Measurements from ENCODE around the gene ORM1. TPM values are rescaled to one million over a fixed set of nuclear protein-coding genes. Genes with fewer than 3 reads are reported as not detected.

ORM1 gene
- total RNA-seq, 1 experiment from 2014 or later, result not detected

- Histone ChIP-seq H3K79me2 (ENCODE audit: low read depth) (no peaks in the 10 kb centered on the region), H3K4me2 (no peak overlapping the region), H3K27ac (no peak overlapping the region), H3K4me1 (replicated peaks; ENCODE audit: insufficient read depth) (peaks cover 16% of the 10 kb centered on the region), H2AFZ (no peak overlapping the region), H3K9me3 (ENCODE audit: insufficient read depth, low read depth) (no peaks in the 10 kb centered on the region), H3F3A (ENCODE audit: insufficient read depth, low read depth) (peaks cover 17% of the 10 kb centered on the region; the same call in 1 of the 2 replicates), H3K4me3 (no peak overlapping the region), H3K9me2 (ENCODE audit: insufficient read depth) (no peaks in the 10 kb centered on the region), H4K20me1 (ENCODE audit: insufficient read depth) (no peaks in the 10 kb centered on the region), H3K27me3 (ENCODE audit: insufficient read depth, low read depth) (no peaks in the 10 kb centered on the region), H3K36me3 (ENCODE audit: low read depth) (no peaks in the 10 kb centered on the region)
- no peak for DNase-seq
- no TSS peak for BruUV-seq (replicated peaks)
- TF ChIP-seq CTCF (conservative IDR thresholded peaks at IDR 0.05) (no peak), EZH2 (IDR thresholded peaks at IDR 0.05; ENCODE audit: low read depth) (no peak)
- ChIA-PET CTCF (interaction anchor here (0.6 kb wide), 1 partner anchor 20 kb away, joined by 3 read pairs; no protein-coding TSS in a partner anchor), POLR2A (ENCODE audit: unreplicated experiment) (no interaction called here)
- intact Hi-C loops (cut with micrococcal nuclease; ENCODE audit: unreplicated experiment), result no loop called here
These were observed 36.9 kb downstream of the ORM1 start for GRCh38 chr9:114359801-114360200.

- Histone ChIP-seq H3K79me2 (ENCODE audit: low read depth) (no peaks in the 10 kb centered on the region), H3K27ac (no peak overlapping the region), H3K9me3 (ENCODE audit: insufficient read depth, low read depth) (no peaks in the 10 kb centered on the region), H4K20me1 (ENCODE audit: insufficient read depth) (no peaks in the 10 kb centered on the region), H3K36me3 (ENCODE audit: low read depth) (no peaks in the 10 kb centered on the region), H3K27me3 (ENCODE audit: insufficient read depth, low read depth) (no peaks in the 10 kb centered on the region), H2AFZ (no peak overlapping the region), H3K4me3 (no peak overlapping the region), H3K9me2 (ENCODE audit: insufficient read depth) (no peaks in the 10 kb centered on the region), H3K4me1 (replicated peaks; ENCODE audit: insufficient read depth) (peaks cover 31% of the 10 kb centered on the region), H3K4me2 (no peak overlapping the region), H3F3A (ENCODE audit: insufficient read depth, low read depth) (peaks cover 28% of the 10 kb centered on the region; the same call in 1 of the 2 replicates)
- no peak for DNase-seq
- intact Hi-C loops (cut with micrococcal nuclease; ENCODE audit: unreplicated experiment), result no loop called here
- ChIA-PET CTCF (no interaction called here), POLR2A (ENCODE audit: unreplicated experiment) (no interaction called here)
- BruUV-seq (replicated peaks), result no TSS peak
- TF ChIP-seq CTCF (conservative IDR thresholded peaks at IDR 0.05) (no peak), EZH2 (IDR thresholded peaks at IDR 0.05; ENCODE audit: low read depth) (no peak)
These were observed 38.6 kb downstream of the ORM1 start for GRCh38 chr9:114361542-114361941.

GRCh38 chr9:114362394-114362793, 39.5 kb downstream of the ORM1 start:
- no peak overlapping the region for H3K4me2 ChIP-seq
- H2AFZ ChIP-seq, result no peak overlapping the region
- no peak for DNase-seq
- H3K9me3 ChIP-seq (ENCODE audit: insufficient read depth, low read depth), result no peaks in the 10 kb centered on the region
- ChIA-PET CTCF (no interaction called here), POLR2A (ENCODE audit: unreplicated experiment) (no interaction called here)
- no peaks in the 10 kb centered on the region for H3K27me3 ChIP-seq (ENCODE audit: insufficient read depth, low read depth)
- no peaks in the 10 kb centered on the region for H4K20me1 ChIP-seq (ENCODE audit: insufficient read depth)
- H3K4me3 ChIP-seq, result no peak overlapping the region
- BruUV-seq (replicated peaks), result no TSS peak
- no peak for TF ChIP-seq CTCF (conservative IDR thresholded peaks at IDR 0.05)
- TF ChIP-seq EZH2 (IDR thresholded peaks at IDR 0.05; ENCODE audit: low read depth), result no peak
- H3F3A ChIP-seq (ENCODE audit: insufficient read depth, low read depth), result peaks cover 34% of the 10 kb centered on the region; the same call in 1 of the 2 replicates
- H3K9me2 ChIP-seq (ENCODE audit: insufficient read depth), result no peaks in the 10 kb centered on the region
- H3K79me2 ChIP-seq (ENCODE audit: low read depth), result no peaks in the 10 kb centered on the region
- peaks cover 38% of the 10 kb centered on the region for H3K4me1 ChIP-seq (replicated peaks; ENCODE audit: insufficient read depth)
- no peaks in the 10 kb centered on the region for H3K36me3 ChIP-seq (ENCODE audit: low read depth)
- no peak overlapping the region for H3K27ac ChIP-seq
- intact Hi-C loops (cut with micrococcal nuclease; ENCODE audit: unreplicated experiment), result no loop called here

Data from PC-9 (cell line).